Panc1 (cell line): ENCODE measurements around the gene COQ9. TPM values are rescaled to one million over a fixed set of nuclear protein-coding genes. Genes with fewer than 3 reads are reported as not detected.

Experiments
- ATAC-seq: fragments of 200-7000 bp; cut with Tn5 transposase; 2 replicates; pipeline ENCODE4 v1.9.1; 2020; ENCODE audit warnings: mild to moderate bottlenecking, moderate library complexity
- BruUV-seq: library from RNA; stranded (reverse); fragments of 400-500 nt; replicated peaks from 2 replicates; lab custom pipeline; 2021; lab: Mats Ljungman, UMichigan
- CTCF ChIA-PET: fragments of 300-600 bp; sonication (Branson Sonifier 250); formaldehyde crosslinking; loops from one replicate; lab custom pipeline; 2022; ENCODE audit warnings: antibody characterized with exemption; lab: Charles Lee
- POLR2A ChIA-PET: fragments of 300-600 bp; sonication (Branson Sonifier 250); formaldehyde crosslinking; loops from one replicate; lab custom pipeline; 2022; ENCODE audit warnings: antibody characterized with exemption; lab: Charles Lee
- DNase-seq: peaks from one replicate; pipeline ENCODE4 v3.0.0-alpha.2; 2010; ENCODE audit warnings: low read depth, low spot score
- H3K27ac ChIP-seq: 2 replicates; pipeline ENCODE4 v1.5.1; 2011; ENCODE audit warnings: mild to moderate bottlenecking, low read length, inconsistent platforms
- H3K27me3 ChIP-seq: fragments of 200-500 bp; sonication (Bioruptor generic); 2 replicates; pipeline ENCODE4 v1.6.0; 2014; ENCODE audit warnings: low read length, inconsistent platforms; ENCODE audit not compliant: control insufficient read depth, insufficient read depth
- H3K36me3 ChIP-seq: fragments of 200-500 bp; sonication (Bioruptor generic); 2 replicates; pipeline ENCODE4 v1.5.1; 2014; ENCODE audit warnings: inconsistent platforms, mild to moderate bottlenecking, low read length, moderate library complexity; ENCODE audit not compliant: control insufficient read depth, insufficient read depth
- H3K4me1 ChIP-seq: 2 replicates; pipeline ENCODE4 v1.5.1; 2011; ENCODE audit warnings: inconsistent platforms, mild to moderate bottlenecking, low read length, moderate library complexity; ENCODE audit not compliant: control insufficient read depth, insufficient read depth
- H3K4me3 ChIP-seq, 2 experiments: 2 replicates each; pipeline ENCODE4 v1.5.1; 2011 to 2012; ENCODE audit warnings: low read depth in 2 of 2, low read length in 2 of 2, mild to moderate bottlenecking in 2 of 2, inconsistent platforms in 1 of 2, moderate library complexity in 1 of 2
- H3K9me3 ChIP-seq: fragments of 200-500 bp; sonication (Bioruptor generic); 2 replicates; pipeline ENCODE4 v1.5.1; 2014; ENCODE audit warnings: low read depth, mild to moderate bottlenecking, inconsistent platforms, low read length, moderate library complexity; ENCODE audit not compliant: control insufficient read depth, insufficient read depth
- POLR2AphosphoS5 ChIP-seq: IDR thresholded peaks from 2 replicates; pipeline ENCODE4 v1.6.1; 2012; ENCODE audit warnings: mild to moderate bottlenecking, low read depth, low read length, moderate library complexity
- SIN3A ChIP-seq: IDR thresholded peaks from 2 replicates; pipeline ENCODE4 v1.6.1; 2012; ENCODE audit warnings: low read depth, mild to moderate bottlenecking, low read length, moderate library complexity, borderline replicate concordance; ENCODE audit not compliant: insufficient read depth
- TCF7L2 ChIP-seq: IDR thresholded peaks from 2 replicates; pipeline ENCODE4 v1.6.1; 2011; ENCODE audit warnings: mild to moderate bottlenecking, low read depth, low read length, inconsistent platforms
- in situ Hi-C: cut with HindIII; loops from 2 replicates; pipeline ENCODE4 v1.10.0; 2016; ENCODE audit warnings: low sequenced_read_pairs, low pct_unique_long_range_greater_than_20kb
- intact Hi-C: fragments of 100-400 bp; cut with micrococcal nuclease; formaldehyde crosslinking; loops from one replicate; pipeline ENCODE4 v1.10.0; 2022; ENCODE audit not compliant: unreplicated experiment
- total RNA-seq: library from RNA; stranded (reverse); gene quantifications from one replicate; pipeline ENCODE4 v1.2.1, GENCODE V29; 2021; ENCODE audit not compliant: unreplicated experiment
- TF ChIP-seq, protein P1 (sequence below): fragments of 450-650 bp; IDR thresholded peaks from 2 replicates; pipeline ENCODE4 v1.5.1; 2017; ENCODE audit warnings: mild to moderate bottlenecking
- TF ChIP-seq, protein P2 (sequence below), 2 experiments: IDR thresholded peaks; 2 replicates each; pipeline ENCODE4 v1.6.1; 2011 to 2012; ENCODE audit warnings: low read depth in 2 of 2, control low read depth in 1 of 2, low read length in 1 of 2, mild to moderate bottlenecking in 1 of 2, moderate library complexity in 1 of 2; ENCODE audit not compliant: insufficient read depth in 1 of 2

Gene COQ9
- total RNA-seq, 1 experiment from 2014 or later: 48.5 TPM

DNA sequence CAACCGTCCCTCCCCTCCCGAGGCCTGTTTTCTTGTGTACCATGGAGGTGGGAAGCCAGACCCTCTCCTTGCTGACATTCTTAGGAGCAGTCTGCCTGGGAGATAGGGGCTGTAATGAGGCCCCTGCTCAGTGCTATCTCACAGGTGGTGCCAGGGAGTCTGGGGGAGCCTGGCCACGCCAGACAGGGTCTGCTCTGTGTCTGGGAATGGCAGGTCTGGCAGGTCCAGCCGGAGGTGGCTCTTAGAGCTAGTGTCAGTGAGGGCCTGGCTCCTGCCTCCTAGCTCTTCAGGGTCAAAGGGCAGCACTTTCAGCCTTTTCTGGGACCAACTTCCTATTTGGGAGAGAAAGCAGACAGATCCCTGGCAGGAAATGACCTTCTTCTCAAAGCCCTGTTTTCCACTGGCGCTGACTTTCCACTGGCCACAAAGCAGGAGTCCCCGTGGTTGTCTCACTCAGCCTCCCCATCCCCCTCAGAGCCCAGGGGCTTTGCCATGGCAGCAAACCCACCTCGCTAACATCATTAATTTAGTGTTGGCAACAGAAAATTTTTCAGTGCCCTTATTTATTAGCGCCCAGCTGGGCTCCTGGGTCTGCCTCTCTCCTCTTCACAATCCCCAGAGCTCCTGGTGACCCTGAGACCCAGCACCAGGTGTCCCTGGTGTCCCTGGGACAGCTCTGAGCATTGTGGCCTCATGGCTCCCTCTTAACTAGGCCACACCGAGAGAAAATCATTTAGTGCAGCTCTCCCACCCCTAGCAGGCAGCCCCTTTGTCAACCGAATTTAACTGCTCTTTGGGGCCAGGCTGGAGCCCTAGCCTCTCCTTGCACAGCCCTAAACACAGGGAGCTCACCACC is 63.0 kb downstream of the COQ9 start:
- DNase-seq: no peak
- no peaks in the 10 kb centered on the region for H3K9me3 ChIP-seq
- in situ Hi-C loops: no loop called here
- no TSS peak for BruUV-seq
- no peak overlapping the region for H3K27ac ChIP-seq
- ChIA-PET CTCF (no interaction called here), POLR2A (no interaction called here)
- H3K4me3 ChIP-seq: no peak overlapping the region
- H3K36me3 ChIP-seq: no peaks in the 10 kb centered on the region
- H3K4me1 ChIP-seq: no peaks in the 10 kb centered on the region
- ATAC-seq: no peak
- H3K27me3 ChIP-seq: no peaks in the 10 kb centered on the region
- intact Hi-C loops: loop anchor here (10.0 kb wide), 1 partner anchor 45 kb away; the partner anchor contains the start of gene POLR2C
- TF ChIP-seq, protein P1, sequence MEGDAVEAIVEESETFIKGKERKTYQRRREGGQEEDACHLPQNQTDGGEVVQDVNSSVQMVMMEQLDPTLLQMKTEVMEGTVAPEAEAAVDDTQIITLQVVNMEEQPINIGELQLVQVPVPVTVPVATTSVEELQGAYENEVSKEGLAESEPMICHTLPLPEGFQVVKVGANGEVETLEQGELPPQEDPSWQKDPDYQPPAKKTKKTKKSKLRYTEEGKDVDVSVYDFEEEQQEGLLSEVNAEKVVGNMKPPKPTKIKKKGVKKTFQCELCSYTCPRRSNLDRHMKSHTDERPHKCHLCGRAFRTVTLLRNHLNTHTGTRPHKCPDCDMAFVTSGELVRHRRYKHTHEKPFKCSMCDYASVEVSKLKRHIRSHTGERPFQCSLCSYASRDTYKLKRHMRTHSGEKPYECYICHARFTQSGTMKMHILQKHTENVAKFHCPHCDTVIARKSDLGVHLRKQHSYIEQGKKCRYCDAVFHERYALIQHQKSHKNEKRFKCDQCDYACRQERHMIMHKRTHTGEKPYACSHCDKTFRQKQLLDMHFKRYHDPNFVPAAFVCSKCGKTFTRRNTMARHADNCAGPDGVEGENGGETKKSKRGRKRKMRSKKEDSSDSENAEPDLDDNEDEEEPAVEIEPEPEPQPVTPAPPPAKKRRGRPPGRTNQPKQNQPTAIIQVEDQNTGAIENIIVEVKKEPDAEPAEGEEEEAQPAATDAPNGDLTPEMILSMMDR: no peak
- TF ChIP-seq SIN3A (no peak), POLR2AphosphoS5 (no peak), TCF7L2 (no peak)
- TF ChIP-seq, protein P2, sequence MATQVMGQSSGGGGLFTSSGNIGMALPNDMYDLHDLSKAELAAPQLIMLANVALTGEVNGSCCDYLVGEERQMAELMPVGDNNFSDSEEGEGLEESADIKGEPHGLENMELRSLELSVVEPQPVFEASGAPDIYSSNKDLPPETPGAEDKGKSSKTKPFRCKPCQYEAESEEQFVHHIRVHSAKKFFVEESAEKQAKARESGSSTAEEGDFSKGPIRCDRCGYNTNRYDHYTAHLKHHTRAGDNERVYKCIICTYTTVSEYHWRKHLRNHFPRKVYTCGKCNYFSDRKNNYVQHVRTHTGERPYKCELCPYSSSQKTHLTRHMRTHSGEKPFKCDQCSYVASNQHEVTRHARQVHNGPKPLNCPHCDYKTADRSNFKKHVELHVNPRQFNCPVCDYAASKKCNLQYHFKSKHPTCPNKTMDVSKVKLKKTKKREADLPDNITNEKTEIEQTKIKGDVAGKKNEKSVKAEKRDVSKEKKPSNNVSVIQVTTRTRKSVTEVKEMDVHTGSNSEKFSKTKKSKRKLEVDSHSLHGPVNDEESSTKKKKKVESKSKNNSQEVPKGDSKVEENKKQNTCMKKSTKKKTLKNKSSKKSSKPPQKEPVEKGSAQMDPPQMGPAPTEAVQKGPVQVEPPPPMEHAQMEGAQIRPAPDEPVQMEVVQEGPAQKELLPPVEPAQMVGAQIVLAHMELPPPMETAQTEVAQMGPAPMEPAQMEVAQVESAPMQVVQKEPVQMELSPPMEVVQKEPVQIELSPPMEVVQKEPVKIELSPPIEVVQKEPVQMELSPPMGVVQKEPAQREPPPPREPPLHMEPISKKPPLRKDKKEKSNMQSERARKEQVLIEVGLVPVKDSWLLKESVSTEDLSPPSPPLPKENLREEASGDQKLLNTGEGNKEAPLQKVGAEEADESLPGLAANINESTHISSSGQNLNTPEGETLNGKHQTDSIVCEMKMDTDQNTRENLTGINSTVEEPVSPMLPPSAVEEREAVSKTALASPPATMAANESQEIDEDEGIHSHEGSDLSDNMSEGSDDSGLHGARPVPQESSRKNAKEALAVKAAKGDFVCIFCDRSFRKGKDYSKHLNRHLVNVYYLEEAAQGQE (IDR thresholded peaks at IDR 0.05; ENCODE audit: insufficient read depth in 1 of 2, low read depth in 2 of 2, low read length in 1 of 2): no peak

Other genes starting within 250 kb of the COQ9 start
- 47.7 TPM for gene ARL2BP, start 202.2 kb upstream of the COQ9 start, total RNA-seq
- gene PLLP, start 162.8 kb upstream of the COQ9 start, total RNA-seq: 0.72 TPM
- gene CCL22, start 88.7 kb upstream of the COQ9 start, total RNA-seq: 0.39 TPM
- 21.8 TPM for gene CX3CL1, start 75.0 kb upstream of the COQ9 start, total RNA-seq
- not detected for gene CCL17, start 42.7 kb upstream of the COQ9 start, total RNA-seq
- gene CIAPIN1, start 94 bp upstream of the COQ9 start, total RNA-seq: 64.0 TPM
- gene POLR2C, start 15.2 kb downstream of the COQ9 start, total RNA-seq: 53.9 TPM
- 6.8 TPM for gene DOK4, start 39.0 kb downstream of the COQ9 start, total RNA-seq
- 12.9 TPM for gene CCDC102A, start 89.1 kb downstream of the COQ9 start, total RNA-seq
- gene ADGRG5, start 95.2 kb downstream of the COQ9 start, total RNA-seq: not detected
- 13.1 TPM for gene ADGRG1, start 181.2 kb downstream of the COQ9 start, total RNA-seq
- gene ADGRG3, start 220.8 kb downstream of the COQ9 start, total RNA-seq: not detected
- gene DRC7, start 247.3 kb downstream of the COQ9 start, total RNA-seq: not detected